GM23338 (cell line): ENCODE results near the gene CYB5B.

Experiments used
- EZH2phosphoT487 ChIP-seq: fragments of 200-600 bp; sonication (generic); IDR thresholded peaks from one replicate; pipeline ENCODE4 v1.8.1; 2018; ENCODE audit warnings: antibody characterized with exemption; ENCODE audit not compliant: unreplicated experiment
- NANOG ChIP-seq: IDR thresholded peaks from 2 replicates; pipeline ENCODE4 v1.6.1; 2016; ENCODE audit warnings: antibody characterized with exemption, borderline replicate concordance
- POLR2AphosphoS5 ChIP-seq: IDR thresholded peaks from 2 replicates; pipeline ENCODE4 v1.6.1; 2016; ENCODE audit warnings: antibody characterized with exemption, low read depth
- ZNF114 ChIP-seq: fragments of 250-450 bp; sonication (Bioruptor Pico); IDR thresholded peaks from 2 replicates; pipeline ENCODE4 v1.5.0; 2020; ENCODE audit warnings: mild to moderate bottlenecking, moderate library complexity
- TF ChIP-seq, protein P1 (sequence below), 2 experiments: fragments of 200-600 bp in 1 of 2; sonication (generic) in 1 of 2; conservative IDR thresholded peaks; 2 replicates each; pipeline versions ENCODE4 v1.5.1 to v1.6.1; 2016 to 2017; ENCODE audit warnings: antibody characterized with exemption in 2 of 2, low read depth in 2 of 2, mild to moderate bottlenecking in 2 of 2, moderate library complexity in 1 of 2

DNA sequence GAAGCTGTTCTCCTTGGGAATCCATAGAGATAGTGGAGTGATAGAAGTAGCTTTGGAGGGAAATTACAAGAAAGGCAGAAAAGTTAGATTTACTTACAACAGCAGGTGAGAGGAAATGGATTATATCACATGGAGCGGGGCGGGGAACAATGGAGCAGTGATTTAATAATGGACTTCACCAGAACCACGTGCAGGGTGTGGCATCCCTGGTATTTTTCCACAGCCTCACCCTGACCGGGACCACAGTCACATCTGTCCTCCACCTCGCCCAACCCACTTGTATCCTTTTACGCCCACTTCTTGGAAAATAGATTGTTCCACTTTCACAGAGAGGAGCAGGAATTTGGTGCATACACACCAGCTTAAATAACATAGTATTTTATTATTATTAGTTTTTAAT lies 15.9 kb upstream of the CYB5B start:
- TF ChIP-seq, protein P1, sequence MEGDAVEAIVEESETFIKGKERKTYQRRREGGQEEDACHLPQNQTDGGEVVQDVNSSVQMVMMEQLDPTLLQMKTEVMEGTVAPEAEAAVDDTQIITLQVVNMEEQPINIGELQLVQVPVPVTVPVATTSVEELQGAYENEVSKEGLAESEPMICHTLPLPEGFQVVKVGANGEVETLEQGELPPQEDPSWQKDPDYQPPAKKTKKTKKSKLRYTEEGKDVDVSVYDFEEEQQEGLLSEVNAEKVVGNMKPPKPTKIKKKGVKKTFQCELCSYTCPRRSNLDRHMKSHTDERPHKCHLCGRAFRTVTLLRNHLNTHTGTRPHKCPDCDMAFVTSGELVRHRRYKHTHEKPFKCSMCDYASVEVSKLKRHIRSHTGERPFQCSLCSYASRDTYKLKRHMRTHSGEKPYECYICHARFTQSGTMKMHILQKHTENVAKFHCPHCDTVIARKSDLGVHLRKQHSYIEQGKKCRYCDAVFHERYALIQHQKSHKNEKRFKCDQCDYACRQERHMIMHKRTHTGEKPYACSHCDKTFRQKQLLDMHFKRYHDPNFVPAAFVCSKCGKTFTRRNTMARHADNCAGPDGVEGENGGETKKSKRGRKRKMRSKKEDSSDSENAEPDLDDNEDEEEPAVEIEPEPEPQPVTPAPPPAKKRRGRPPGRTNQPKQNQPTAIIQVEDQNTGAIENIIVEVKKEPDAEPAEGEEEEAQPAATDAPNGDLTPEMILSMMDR (conservative IDR thresholded peaks at IDR 0.05; ENCODE audit: low read depth in 2 of 2): no peak
- no peak for TF ChIP-seq ZNF114 (CRISPR knock-in tag)
- TF ChIP-seq NANOG: no peak
- TF ChIP-seq POLR2AphosphoS5: no peak
- no peak for TF ChIP-seq EZH2phosphoT487
